ENCODE measurements around the gene DAAM2. TPM values are rescaled to one million over a fixed set of nuclear protein-coding genes. Genes with fewer than 3 reads are reported as not detected.

The DAAM2 gene
- total RNA-seq, 1 experiment from 2014 or later = 4.8 TPM

DNA sequence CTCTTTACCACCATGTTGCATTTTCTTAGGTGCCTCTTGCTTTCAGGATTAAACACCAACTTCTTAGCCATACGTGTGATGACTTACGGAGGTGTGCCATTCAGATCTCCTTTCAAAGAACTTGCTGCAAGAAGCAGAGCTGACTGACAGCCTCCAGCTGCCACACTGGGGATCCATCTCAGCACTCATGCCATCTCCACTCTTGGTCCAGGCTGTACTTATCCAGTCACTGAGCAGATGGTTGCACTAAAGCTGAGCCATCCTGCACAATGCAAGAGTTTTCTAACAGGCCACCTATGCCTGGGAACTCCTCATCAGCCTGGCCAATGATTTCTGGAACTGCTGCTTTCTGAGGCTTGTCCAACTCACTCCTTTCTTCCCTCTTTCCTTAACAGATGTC lies 35.6 kb upstream of the DAAM2 start:
- Histone ChIP-seq H3K4me1 (ENCODE audit: insufficient read depth, low read length, poor library complexity, severe bottlenecking) (no peaks in the 10 kb centered on the region), H3K36me3 (ENCODE audit: insufficient read depth, low read length, poor library complexity, severe bottlenecking) (no peaks in the 10 kb centered on the region), H3K27ac (ENCODE audit: low read depth, low read length, poor library complexity, severe bottlenecking) (no peak overlapping the region), H3K4me3 (ENCODE audit: low read depth, low read length, poor library complexity, severe bottlenecking) (no peak overlapping the region), H3K9me3 (ENCODE audit: low read depth, low read length, poor library complexity, severe bottlenecking) (no peaks in the 10 kb centered on the region), H3K27me3 (replicated peaks; ENCODE audit: insufficient read depth, low read depth, low read length, poor library complexity) (peaks cover 12% of the 10 kb centered on the region)
- BruUV-seq (replicated peaks) = no TSS peak
- ChIA-PET POLR2A (ENCODE audit: low non-redundant PET) (no interaction called here), CTCF (no interaction called here)
- DNase-seq (ENCODE audit: low spot score) = no peak
- intact Hi-C loops (cut with micrococcal nuclease; ENCODE audit: unreplicated experiment) = no loop called here
- TF ChIP-seq EZH2 (IDR thresholded peaks at IDR 0.05; ENCODE audit: borderline replicate concordance, low read depth, low read length, poor library complexity, severe bottlenecking) = no peak
- TF ChIP-seq, protein P1, sequence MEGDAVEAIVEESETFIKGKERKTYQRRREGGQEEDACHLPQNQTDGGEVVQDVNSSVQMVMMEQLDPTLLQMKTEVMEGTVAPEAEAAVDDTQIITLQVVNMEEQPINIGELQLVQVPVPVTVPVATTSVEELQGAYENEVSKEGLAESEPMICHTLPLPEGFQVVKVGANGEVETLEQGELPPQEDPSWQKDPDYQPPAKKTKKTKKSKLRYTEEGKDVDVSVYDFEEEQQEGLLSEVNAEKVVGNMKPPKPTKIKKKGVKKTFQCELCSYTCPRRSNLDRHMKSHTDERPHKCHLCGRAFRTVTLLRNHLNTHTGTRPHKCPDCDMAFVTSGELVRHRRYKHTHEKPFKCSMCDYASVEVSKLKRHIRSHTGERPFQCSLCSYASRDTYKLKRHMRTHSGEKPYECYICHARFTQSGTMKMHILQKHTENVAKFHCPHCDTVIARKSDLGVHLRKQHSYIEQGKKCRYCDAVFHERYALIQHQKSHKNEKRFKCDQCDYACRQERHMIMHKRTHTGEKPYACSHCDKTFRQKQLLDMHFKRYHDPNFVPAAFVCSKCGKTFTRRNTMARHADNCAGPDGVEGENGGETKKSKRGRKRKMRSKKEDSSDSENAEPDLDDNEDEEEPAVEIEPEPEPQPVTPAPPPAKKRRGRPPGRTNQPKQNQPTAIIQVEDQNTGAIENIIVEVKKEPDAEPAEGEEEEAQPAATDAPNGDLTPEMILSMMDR (conservative IDR thresholded peaks at IDR 0.05; ENCODE audit: low read depth, low read length) = no peak

DNA sequence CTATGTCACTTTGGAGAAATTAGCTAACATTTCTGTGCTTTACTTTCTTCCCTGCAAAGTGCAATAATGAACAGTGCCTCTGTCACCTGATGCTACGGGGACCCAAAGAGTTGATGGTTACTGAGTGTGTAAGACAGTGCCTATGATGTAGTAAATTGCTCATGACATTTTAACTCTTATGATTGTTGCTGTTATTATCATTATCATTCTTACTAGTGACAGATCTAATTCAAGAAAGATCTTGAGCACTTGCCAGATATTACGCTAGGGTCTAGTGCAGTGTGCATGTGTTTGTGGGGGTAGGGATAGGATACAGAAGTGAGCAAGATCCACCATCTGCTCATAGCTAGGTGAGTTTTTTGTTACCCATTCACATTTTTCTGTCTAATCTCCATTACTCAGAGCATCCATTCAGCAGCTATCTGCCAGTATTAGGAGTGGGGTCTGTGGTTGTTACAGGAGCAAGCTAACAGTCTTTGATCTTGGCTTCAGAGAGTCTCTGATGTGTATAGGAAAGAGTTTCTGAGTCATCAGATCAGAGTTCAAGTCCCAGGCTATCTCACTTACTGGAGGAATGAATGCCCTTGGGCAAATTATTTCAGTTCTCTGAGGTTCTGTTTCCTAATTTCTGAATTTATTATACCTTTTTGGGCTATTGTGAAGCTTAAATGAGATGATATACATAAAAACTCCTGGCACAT lies 33.1 kb upstream of the DAAM2 start:
- H3K4me3 ChIP-seq (ENCODE audit: low read depth, low read length, poor library complexity, severe bottlenecking) = no peak overlapping the region
- peaks cover 12% of the 10 kb centered on the region for H3K27me3 ChIP-seq (replicated peaks; ENCODE audit: insufficient read depth, low read depth, low read length, poor library complexity)
- H3K27ac ChIP-seq (ENCODE audit: low read depth, low read length, poor library complexity, severe bottlenecking) = no peak overlapping the region
- no peak for TF ChIP-seq EZH2 (IDR thresholded peaks at IDR 0.05; ENCODE audit: borderline replicate concordance, low read depth, low read length, poor library complexity, severe bottlenecking)
- TF ChIP-seq, protein P1 (conservative IDR thresholded peaks at IDR 0.05; ENCODE audit: low read depth, low read length) = no peak
- no peaks in the 10 kb centered on the region for H3K36me3 ChIP-seq (ENCODE audit: insufficient read depth, low read length, poor library complexity, severe bottlenecking)
- H3K9me3 ChIP-seq (ENCODE audit: low read depth, low read length, poor library complexity, severe bottlenecking) = no peaks in the 10 kb centered on the region
- DNase-seq (ENCODE audit: low spot score) = no peak
- H3K4me1 ChIP-seq (ENCODE audit: insufficient read depth, low read length, poor library complexity, severe bottlenecking) = no peaks in the 10 kb centered on the region
- CTCF ChIA-PET = no interaction called here
- BruUV-seq (replicated peaks) = no TSS peak
- intact Hi-C loops (cut with micrococcal nuclease; ENCODE audit: unreplicated experiment) = no loop called here
- POLR2A ChIA-PET (ENCODE audit: low non-redundant PET) = no interaction called here

DNA sequence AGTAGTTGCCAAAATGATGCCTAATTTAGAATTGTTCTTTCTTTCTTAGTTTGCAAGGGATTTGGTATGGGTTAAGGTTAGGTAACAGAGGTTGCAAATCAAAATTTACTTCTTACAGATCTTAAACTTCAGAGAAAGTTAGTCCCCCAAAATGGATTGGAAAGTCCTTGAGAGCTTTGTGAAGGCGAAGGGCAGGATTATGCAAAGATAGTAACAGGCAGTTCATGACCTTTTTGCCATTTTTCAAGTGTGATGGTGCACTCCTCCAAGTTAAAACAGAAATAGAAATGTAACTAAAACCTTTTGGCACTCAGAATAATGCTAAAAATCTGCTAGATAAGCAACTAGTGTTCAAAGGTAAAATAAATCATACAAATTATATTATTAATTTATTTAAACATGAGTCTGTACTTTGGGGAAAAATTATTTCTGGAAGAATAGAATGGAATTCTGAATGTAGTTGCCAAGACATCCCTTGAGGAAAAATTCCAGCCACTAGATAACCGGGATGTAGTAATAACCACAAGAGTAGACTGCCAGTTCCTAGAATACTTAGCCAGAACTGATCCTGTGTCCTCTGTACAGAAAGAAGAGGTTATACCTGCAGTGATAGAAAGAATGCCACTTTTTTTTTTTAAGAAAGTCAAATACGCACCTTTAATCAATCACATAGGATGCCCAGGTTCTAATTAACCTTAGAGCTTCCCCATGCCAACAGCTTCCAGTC lies 31.8 kb upstream of the DAAM2 start:
- no peak for DNase-seq (ENCODE audit: low spot score)
- H3K4me1 ChIP-seq (ENCODE audit: insufficient read depth, low read length, poor library complexity, severe bottlenecking) = no peaks in the 10 kb centered on the region
- CTCF ChIA-PET = no interaction called here
- H3K27ac ChIP-seq (ENCODE audit: low read depth, low read length, poor library complexity, severe bottlenecking) = no peak overlapping the region
- no peaks in the 10 kb centered on the region for H3K36me3 ChIP-seq (ENCODE audit: insufficient read depth, low read length, poor library complexity, severe bottlenecking)
- BruUV-seq (replicated peaks) = no TSS peak
- POLR2A ChIA-PET (ENCODE audit: low non-redundant PET) = no interaction called here
- H3K27me3 ChIP-seq (replicated peaks; ENCODE audit: insufficient read depth, low read depth, low read length, poor library complexity) = peaks cover 12% of the 10 kb centered on the region
- no peak for TF ChIP-seq EZH2 (IDR thresholded peaks at IDR 0.05; ENCODE audit: borderline replicate concordance, low read depth, low read length, poor library complexity, severe bottlenecking)
- TF ChIP-seq, protein P1 (conservative IDR thresholded peaks at IDR 0.05; ENCODE audit: low read depth, low read length) = no peak
- no peaks in the 10 kb centered on the region for H3K9me3 ChIP-seq (ENCODE audit: low read depth, low read length, poor library complexity, severe bottlenecking)
- intact Hi-C loops (cut with micrococcal nuclease; ENCODE audit: unreplicated experiment) = no loop called here
- no peak overlapping the region for H3K4me3 ChIP-seq (ENCODE audit: low read depth, low read length, poor library complexity, severe bottlenecking)

Measured in A673 (cell line).